Trophoblast cell (in vitro differentiated cells and primary cell): ENCODE measurements around the gene UTP3.
"Not testable (repeated sequence)": the region's sequence is repeated elsewhere in the genome, so short reads cannot be mapped to it uniquely, and the experiment has no call there.

Source experiments
- DNase-seq, 2 donors: peaks; one replicate each; pipeline ENCODE4 v3.0.0-alpha.2; 2016
- H2AFZ ChIP-seq: 2 replicates; pipeline ENCODE4 v1.6.1; 2013; ENCODE audit warnings: low read length, moderate library complexity, mild to moderate bottlenecking; ENCODE audit not compliant: insufficient read depth, poor library complexity
- H2AK5ac ChIP-seq: 2 replicates; pipeline ENCODE4 v1.6.1; 2013; ENCODE audit warnings: mild to moderate bottlenecking, low read length
- H2BK120ac ChIP-seq: 2 replicates; pipeline ENCODE4 v1.6.1; 2013; ENCODE audit warnings: low read length, mild to moderate bottlenecking, moderate library complexity; ENCODE audit not compliant: insufficient read depth, poor library complexity
- H2BK12ac ChIP-seq: 2 replicates; pipeline ENCODE4 v1.6.1; 2013; ENCODE audit warnings: mild to moderate bottlenecking, low read length, moderate library complexity
- H2BK5ac ChIP-seq: 2 replicates; pipeline ENCODE4 v1.6.1; 2013; ENCODE audit warnings: low read length, low read depth, moderate library complexity, mild to moderate bottlenecking; ENCODE audit not compliant: poor library complexity
- H3K14ac ChIP-seq: 2 replicates; pipeline ENCODE4 v1.6.1; 2013; ENCODE audit warnings: mild to moderate bottlenecking, low read length
- H3K18ac ChIP-seq: 2 replicates; pipeline ENCODE4 v1.6.1; 2013; ENCODE audit warnings: mild to moderate bottlenecking, low read length
- H3K23ac ChIP-seq: 2 replicates; pipeline ENCODE4 v1.6.1; 2013; ENCODE audit warnings: low read length
- H3K27ac ChIP-seq: 2 replicates; pipeline ENCODE4 v1.5.1; 2013; ENCODE audit warnings: low read depth, mild to moderate bottlenecking, inconsistent platforms, low read length, moderate library complexity
- H3K27me3 ChIP-seq: 2 replicates; pipeline ENCODE4 v1.6.1; 2013; ENCODE audit warnings: inconsistent platforms, mild to moderate bottlenecking, low read length, moderate library complexity; ENCODE audit not compliant: insufficient read depth
- H3K36me3 ChIP-seq, 2 experiments: 1 replicate in 1 of 2; 2 replicates in 1 of 2; pipeline ENCODE4 v1.6.1; 2013; ENCODE audit warnings: low read length in 2 of 2, mild to moderate bottlenecking in 2 of 2, moderate library complexity in 1 of 2; ENCODE audit not compliant: insufficient read depth in 2 of 2, control insufficient read depth in 1 of 2
- H3K4ac ChIP-seq: 2 replicates; pipeline ENCODE4 v1.6.1; 2013; ENCODE audit warnings: low read depth, mild to moderate bottlenecking, low read length, moderate library complexity
- H3K4me1 ChIP-seq, 2 experiments: 1 replicate in 1 of 2; 2 replicates in 1 of 2; pipeline ENCODE4 v1.6.1; 2013; ENCODE audit warnings: low read length in 2 of 2, mild to moderate bottlenecking in 2 of 2, moderate library complexity in 1 of 2; ENCODE audit not compliant: insufficient read depth in 2 of 2, control insufficient read depth in 1 of 2
- H3K4me2 ChIP-seq: 2 replicates; pipeline ENCODE4 v1.6.1; 2013; ENCODE audit warnings: inconsistent platforms, mild to moderate bottlenecking, low read length, moderate library complexity
- H3K4me3 ChIP-seq: 2 replicates; pipeline ENCODE4 v1.5.1; 2013; ENCODE audit warnings: mild to moderate bottlenecking, low read depth, low read length, inconsistent platforms
- H3K79me1 ChIP-seq: one replicate; pipeline ENCODE4 v1.6.1; 2013; ENCODE audit warnings: low read length
- H3K79me2 ChIP-seq: 2 replicates; pipeline ENCODE4 v1.6.1; 2013; ENCODE audit warnings: low read length, mild to moderate bottlenecking; ENCODE audit not compliant: control insufficient read depth, insufficient read depth, poor library complexity
- H3K9ac ChIP-seq: 2 replicates; pipeline ENCODE4 v1.6.1; 2013; ENCODE audit warnings: mild to moderate bottlenecking, low read length
- H3K9me3 ChIP-seq: 2 replicates; pipeline ENCODE4 v1.6.1; 2013; ENCODE audit warnings: low read depth, mild to moderate bottlenecking, control low read depth, inconsistent platforms, low read length; ENCODE audit not compliant: insufficient read depth
- H4K12ac ChIP-seq: 2 replicates; pipeline ENCODE4 v1.6.1; 2013; ENCODE audit warnings: low read depth, mild to moderate bottlenecking, low read length, moderate library complexity
- H4K8ac ChIP-seq: 2 replicates; pipeline ENCODE4 v1.6.1; 2013; ENCODE audit warnings: low read depth, mild to moderate bottlenecking, low read length, moderate library complexity
- H4K91ac ChIP-seq: one replicate; pipeline ENCODE4 v1.6.1; 2013; ENCODE audit warnings: low read depth, mild to moderate bottlenecking, low read length, moderate library complexity
- WGBS: extraction: QIAGEN DNeasy Blood & Tissue Kit; methylation state at CpG from one replicate; pipeline ENCODE4 v1.1.7; 2013; ENCODE audit warnings: missing lambda C conversion rate; ENCODE audit not compliant: insufficient read length, insufficient coverage; ENCODE audit errors: extremely low coverage; 5-methylcytosine and 5-hydroxymethylcytosine counted together

Gene UTP3

GRCh38 chr4:70687392-70687791 is 940 bp upstream of the UTP3 start:
- peak overlapping the region; percentile 98 for H4K8ac ChIP-seq
- no peak overlapping the region for H2BK12ac ChIP-seq
- H3K27me3 ChIP-seq, result no peaks in the 10 kb centered on the region
- H2BK120ac ChIP-seq, result peak overlapping the region; percentile 8
- peaks cover 5 to 6% of the 10 kb centered on the region in 2 experiments for H3K4me1 ChIP-seq
- H3K36me3 ChIP-seq, result peaks cover 2 to 3% of the 10 kb centered on the region in 2 experiments
- peaks cover 8% of the 10 kb centered on the region for H3K79me1 ChIP-seq
- no peak overlapping the region for H2AK5ac ChIP-seq
- H3K79me2 ChIP-seq, result peaks cover 10% of the 10 kb centered on the region
- WGBS, result no CpG with 5 or more reads among the region's 13 CpGs
- peak overlapping the region; percentile 90 for H3K4me2 ChIP-seq
- H3K9me3 ChIP-seq, result no peaks in the 10 kb centered on the region
- H3K27ac ChIP-seq, result peak overlapping the region; percentile 92
- H3K14ac ChIP-seq, result no peak overlapping the region
- H3K18ac ChIP-seq, result no peak overlapping the region
- peak overlapping the region; percentile 42 for H2BK5ac ChIP-seq
- H3K9ac ChIP-seq, result peak overlapping the region; percentile 99
- H4K12ac ChIP-seq, result peak overlapping the region; percentile 82
- peak overlapping the region; percentile 45 for H4K91ac ChIP-seq
- H3K4me3 ChIP-seq, result peak overlapping the region; percentile 96
- no peak for DNase-seq
- peak overlapping the region; percentile 97 for H2AFZ ChIP-seq
- H3K23ac ChIP-seq, result no peak overlapping the region
- H3K4ac ChIP-seq, result no peak overlapping the region

- Histone ChIP-seq H3K9ac (peak overlapping the region; percentile 87), H3K36me3 (peaks cover 2 to 5% of the 10 kb centered on the region in 2 experiments), H2AK5ac (peak overlapping the region; percentile 33), H2BK12ac (no peak overlapping the region), H3K4me2 (peak overlapping the region; percentile 90), H4K12ac (peak overlapping the region; percentile 91), H3K18ac (peak overlapping the region; percentile 71), H2BK5ac (peak overlapping the region; percentile 28), H3K27ac (peak overlapping the region; percentile 59), H4K8ac (peak overlapping the region; percentile 87), H3K9me3 (no peaks in the 10 kb centered on the region), H3K4me3 (peak overlapping the region; percentile 96), H3K4ac (peak overlapping the region; percentile 91), H3K79me2 (peaks cover 10% of the 10 kb centered on the region), H3K23ac (no peak overlapping the region), H2AFZ (peak overlapping the region; percentile 50), H4K91ac (peak overlapping the region; percentile 57), H3K14ac (peak overlapping the region; percentile 81), H2BK120ac (peak overlapping the region; percentile 18), H3K79me1 (peaks cover 8% of the 10 kb centered on the region), H3K27me3 (no peaks in the 10 kb centered on the region), H3K4me1 (peaks cover 5 to 6% of the 10 kb centered on the region in 2 experiments)
- DNase-seq, result no peak
- WGBS, result no CpG with 5 or more reads among the region's 19 CpGs
These were observed 481 bp downstream of the UTP3 start for GRCh38 chr4:70688795-70689231.

- no peak overlapping the region for H2BK12ac ChIP-seq
- peaks cover 2 to 5% of the 10 kb centered on the region in 2 experiments for H3K36me3 ChIP-seq
- H3K27ac ChIP-seq, result no peak overlapping the region
- H2BK120ac ChIP-seq, result no peak overlapping the region
- H2AK5ac ChIP-seq, result no peak overlapping the region
- peaks cover 5 to 6% of the 10 kb centered on the region in 2 experiments for H3K4me1 ChIP-seq
- H3K79me2 ChIP-seq, result peaks cover 10% of the 10 kb centered on the region
- H3K18ac ChIP-seq, result no peak overlapping the region
- H4K8ac ChIP-seq, result no peak overlapping the region
- H3K27me3 ChIP-seq, result no peaks in the 10 kb centered on the region
- H2AFZ ChIP-seq, result no peak overlapping the region
- H4K91ac ChIP-seq, result no peak overlapping the region
- no peak overlapping the region for H3K23ac ChIP-seq
- no peak overlapping the region for H3K9ac ChIP-seq
- H3K4me3 ChIP-seq, result no peak overlapping the region
- no peak for DNase-seq
- H3K4ac ChIP-seq, result no peak overlapping the region
- no peak overlapping the region for H3K4me2 ChIP-seq
- no peaks in the 10 kb centered on the region for H3K9me3 ChIP-seq
- no peak overlapping the region for H4K12ac ChIP-seq
- no peak overlapping the region for H3K14ac ChIP-seq
- WGBS, result no CpG with 5 or more reads among the region's 1 CpG
- peaks cover 8% of the 10 kb centered on the region for H3K79me1 ChIP-seq
- no peak overlapping the region for H2BK5ac ChIP-seq
These were observed 3.3 kb downstream of the UTP3 start for GRCh38 chr4:70691661-70692060.

GRCh38 chr4:70694633-70695032 is 6.3 kb downstream of the UTP3 start:
- H3K4me2 ChIP-seq, H4K91ac ChIP-seq, H3K14ac ChIP-seq, H3K79me2 ChIP-seq, H4K12ac ChIP-seq, H2BK120ac ChIP-seq, H3K4me1 ChIP-seq, H2AFZ ChIP-seq, H3K18ac ChIP-seq, H3K27me3 ChIP-seq, H2BK5ac ChIP-seq, H3K4me3 ChIP-seq, H3K23ac ChIP-seq, H3K9ac ChIP-seq, H3K79me1 ChIP-seq, H3K27ac ChIP-seq, DNase-seq, H3K36me3 ChIP-seq, H2BK12ac ChIP-seq, H3K9me3 ChIP-seq, H4K8ac ChIP-seq, H3K4ac ChIP-seq, H2AK5ac ChIP-seq: not testable (repeated sequence)
- WGBS, result no CpG with 5 or more reads among the region's 7 CpGs
